Stimulated activated CD4-positive, alpha-beta T cell treated with anti-CD3 and anti-CD28 coated beads, Interleukin-12 subunit alpha, Interleukin-12 subunit beta, amount 100 ng/mL, for 48 hours (primary cell): ENCODE measurements around the gene SETBP1.
A peak's percentile ranks its signal among the peaks of the same experiment; 100 is the strongest.

Experiments
- DNase-seq, 3 donors: peaks; one replicate each; pipeline ENCODE4 v3.0.0-alpha.2; 2020; ENCODE audit warnings: low read depth in 2 of 3, low spot score in 1 of 3

SETBP1 gene

GRCh38 chr18:44730803-44731529, 50.3 kb downstream of the SETBP1 start:
- no peak for DNase-seq

GRCh38 chr18:44731530-44732237, 51.0 kb downstream of the SETBP1 start:
- no peak for DNase-seq

- no peak for DNase-seq
These were observed 51.5 kb downstream of the SETBP1 start for GRCh38 chr18:44732238-44732563.

- no peak for DNase-seq
These were observed 51.9 kb downstream of the SETBP1 start for GRCh38 chr18:44732599-44732998.

- peak; percentile 23 to 33 (median 32) for DNase-seq
These were observed 52.5 kb downstream of the SETBP1 start for GRCh38 chr18:44733069-44733753.

GRCh38 chr18:44733754-44734465, 53.2 kb downstream of the SETBP1 start:
- DNase-seq, result no peak

GRCh38 chr18:44735096-44735495, 54.4 kb downstream of the SETBP1 start:
- DNase-seq, result no peak

GRCh38 chr18:44736664-44737380, 56.1 kb downstream of the SETBP1 start:
- DNase-seq, result no peak

GRCh38 chr18:44737623-44738022, 56.9 kb downstream of the SETBP1 start:
- DNase-seq, result no peak

- DNase-seq, result no peak
These were observed 59.3 kb downstream of the SETBP1 start for GRCh38 chr18:44740000-44740399.

- DNase-seq, result no peak
These were observed 60.4 kb downstream of the SETBP1 start for GRCh38 chr18:44741085-44741484.

GRCh38 chr18:44741511-44741910, 60.8 kb downstream of the SETBP1 start:
- DNase-seq, result no peak

- no peak for DNase-seq
These were observed 61.4 kb downstream of the SETBP1 start for GRCh38 chr18:44742126-44742525.

GRCh38 chr18:44742718-44743311, 62.1 kb downstream of the SETBP1 start:
- DNase-seq, result no peak

- no peak for DNase-seq
These were observed 62.9 kb downstream of the SETBP1 start for GRCh38 chr18:44743631-44744030.

- no peak for DNase-seq
These were observed 63.8 kb downstream of the SETBP1 start for GRCh38 chr18:44744161-44745121.

GRCh38 chr18:44747157-44747556, 66.5 kb downstream of the SETBP1 start:
- DNase-seq, result no peak

GRCh38 chr18:44748582-44748981, 67.9 kb downstream of the SETBP1 start:
- no peak for DNase-seq

- DNase-seq, result no peak
These were observed 70.1 kb downstream of the SETBP1 start for GRCh38 chr18:44750774-44751173.
